SU-DHL-6 (cell line): ENCODE results near the gene CLPTM1L.

Experiments
- H2AFZ ChIP-seq: fragments of 200-600 bp; sonication (generic); 2 replicates; pipeline ENCODE4 v1.6.1; 2014; ENCODE audit warnings: low read depth, mild to moderate bottlenecking, moderate library complexity, mixed read lengths, antibody characterized with exemption, low read length; ENCODE audit not compliant: severe bottlenecking
- H3F3A ChIP-seq: fragments of 200-600 bp; shearing (Covaris generic); 2 replicates; pipeline ENCODE4 v1.6.0; 2016; ENCODE audit warnings: antibody characterized with exemption, mild to moderate bottlenecking; ENCODE audit not compliant: insufficient read depth
- H3K27ac ChIP-seq: fragments of 200-600 bp; sonication (generic); 2 replicates; pipeline ENCODE4 v1.5.1; 2016; ENCODE audit warnings: low read depth, mild to moderate bottlenecking, low read length, moderate library complexity, mixed read lengths
- H3K27me3 ChIP-seq: fragments of 200-600 bp; sonication (generic), shearing (Covaris generic); 2 replicates; pipeline ENCODE4 v1.6.0; 2014; ENCODE audit warnings: mild to moderate bottlenecking, low read length
- H3K36me3 ChIP-seq: fragments of 200-600 bp; sonication (generic); 2 replicates; pipeline ENCODE4 v1.6.1; 2014; ENCODE audit warnings: mild to moderate bottlenecking, low read length, mixed read lengths
- H3K4me2 ChIP-seq: fragments of 300-600, 200-600 bp; shearing (Covaris generic), sonication (generic); 2 replicates; pipeline ENCODE4 v1.6.0; 2014; ENCODE audit warnings: low read length, low read depth, mild to moderate bottlenecking; ENCODE audit not compliant: poor library complexity, severe bottlenecking
- H3K4me3 ChIP-seq: fragments of 200-600 bp; sonication (generic); 2 replicates; pipeline ENCODE4 v1.5.1; 2014; ENCODE audit warnings: antibody characterized with exemption, low read length, mild to moderate bottlenecking, mixed read lengths; ENCODE audit not compliant: insufficient read depth, poor library complexity, severe bottlenecking
- H3K79me2 ChIP-seq: fragments of 200-600 bp; sonication (generic); 2 replicates; pipeline ENCODE4 v1.6.1; 2014; ENCODE audit warnings: mild to moderate bottlenecking, low read length, moderate library complexity; ENCODE audit not compliant: insufficient read depth
- H3K9ac ChIP-seq: fragments of 200-600 bp; sonication (generic); 2 replicates; pipeline ENCODE4 v1.7.0; 2014; ENCODE audit warnings: mild to moderate bottlenecking, low read length
- H3K9me2 ChIP-seq: fragments of 200-600 bp; sonication (generic); replicated peaks from 2 replicates; pipeline ENCODE4 v1.6.1; 2014; ENCODE audit warnings: low read length; ENCODE audit not compliant: insufficient read depth
- H3K9me3 ChIP-seq: fragments of 200-600 bp; sonication (generic); 2 replicates; pipeline ENCODE4 v1.6.1; 2014; ENCODE audit warnings: low read length, mixed read lengths; ENCODE audit not compliant: insufficient read depth
- H4K20me1 ChIP-seq: fragments of 200-600 bp; sonication (generic); 2 replicates; pipeline ENCODE4 v1.6.1; 2014; ENCODE audit warnings: low read depth, mild to moderate bottlenecking, antibody characterized with exemption, low read length, moderate library complexity, mixed read lengths
- EZH2phosphoT487 ChIP-seq: fragments of 200-600 bp; sonication (generic), shearing (Covaris generic); conservative IDR thresholded peaks from 2 replicates; pipeline ENCODE4 v1.6.1; 2018; ENCODE audit warnings: mild to moderate bottlenecking, antibody characterized with exemption, low read length, moderate library complexity, mixed read lengths
- TF ChIP-seq, protein P1 (sequence below): fragments of 200-600 bp; sonication (generic); IDR thresholded peaks from one replicate; pipeline ENCODE4 v1.5.1; 2017; ENCODE audit warnings: antibody characterized with exemption, mild to moderate bottlenecking, low read length, moderate library complexity; ENCODE audit not compliant: insufficient read depth, poor library complexity, severe bottlenecking

Gene CLPTM1L

DNA sequence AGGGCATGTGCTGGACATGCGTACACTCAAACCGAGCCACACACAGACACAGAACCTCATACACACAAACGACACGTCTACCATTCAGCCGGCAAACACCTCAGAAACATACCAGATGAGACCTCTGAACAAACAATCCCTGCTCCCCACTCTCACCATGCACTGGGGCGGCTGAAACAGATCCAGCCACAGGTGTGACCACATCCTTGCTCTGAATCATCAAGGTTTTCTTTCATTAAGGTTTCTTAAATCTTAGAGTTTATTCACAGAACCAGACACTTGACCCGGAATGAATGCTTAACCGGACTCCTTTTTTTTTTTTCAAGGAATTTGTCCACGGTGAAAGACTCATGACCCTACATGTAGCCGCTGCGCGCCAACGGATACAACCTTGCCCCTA is 76.2 kb downstream of the CLPTM1L start:
- Histone ChIP-seq H3F3A (no peaks in the 10 kb centered on the region), H3K9ac (no peak overlapping the region), H3K27me3 (no peaks in the 10 kb centered on the region), H3K4me3 (no peak overlapping the region), H3K9me2 (no peaks in the 10 kb centered on the region), H3K36me3 (no peaks in the 10 kb centered on the region), H3K79me2 (peaks cover under 1% of the 10 kb centered on the region; the same call in 1 of the 2 replicates), H3K27ac (no peak overlapping the region), H4K20me1 (no peaks in the 10 kb centered on the region), H2AFZ (no peak overlapping the region), H3K9me3 (no peaks in the 10 kb centered on the region), H3K4me2 (no peak overlapping the region)
- TF ChIP-seq, protein P1, sequence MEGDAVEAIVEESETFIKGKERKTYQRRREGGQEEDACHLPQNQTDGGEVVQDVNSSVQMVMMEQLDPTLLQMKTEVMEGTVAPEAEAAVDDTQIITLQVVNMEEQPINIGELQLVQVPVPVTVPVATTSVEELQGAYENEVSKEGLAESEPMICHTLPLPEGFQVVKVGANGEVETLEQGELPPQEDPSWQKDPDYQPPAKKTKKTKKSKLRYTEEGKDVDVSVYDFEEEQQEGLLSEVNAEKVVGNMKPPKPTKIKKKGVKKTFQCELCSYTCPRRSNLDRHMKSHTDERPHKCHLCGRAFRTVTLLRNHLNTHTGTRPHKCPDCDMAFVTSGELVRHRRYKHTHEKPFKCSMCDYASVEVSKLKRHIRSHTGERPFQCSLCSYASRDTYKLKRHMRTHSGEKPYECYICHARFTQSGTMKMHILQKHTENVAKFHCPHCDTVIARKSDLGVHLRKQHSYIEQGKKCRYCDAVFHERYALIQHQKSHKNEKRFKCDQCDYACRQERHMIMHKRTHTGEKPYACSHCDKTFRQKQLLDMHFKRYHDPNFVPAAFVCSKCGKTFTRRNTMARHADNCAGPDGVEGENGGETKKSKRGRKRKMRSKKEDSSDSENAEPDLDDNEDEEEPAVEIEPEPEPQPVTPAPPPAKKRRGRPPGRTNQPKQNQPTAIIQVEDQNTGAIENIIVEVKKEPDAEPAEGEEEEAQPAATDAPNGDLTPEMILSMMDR = no peak
- TF ChIP-seq EZH2phosphoT487 = no peak

DNA sequence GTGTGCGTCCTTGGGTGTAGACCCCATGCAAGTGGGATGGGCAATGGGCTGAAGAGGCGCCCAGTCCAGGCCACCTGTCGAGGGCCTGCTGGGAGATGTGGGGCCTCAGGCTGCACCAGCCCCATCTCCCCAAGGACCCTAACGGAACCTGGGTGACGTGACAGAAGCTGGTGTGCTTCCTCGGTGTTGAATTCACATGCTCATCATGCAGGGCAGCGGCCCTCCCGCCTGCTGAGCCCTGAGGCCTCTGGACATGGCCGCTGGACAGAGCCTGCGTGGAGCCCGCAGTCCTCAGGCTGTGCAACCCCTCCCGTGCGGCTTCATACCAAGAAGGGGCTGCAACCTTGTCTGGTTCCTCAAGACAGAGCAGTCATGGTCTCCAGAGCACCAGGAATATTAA is 76.8 kb downstream of the CLPTM1L start:
- H2AFZ ChIP-seq = no peak overlapping the region
- H3K9me3 ChIP-seq = no peaks in the 10 kb centered on the region
- no peak overlapping the region for H3K4me3 ChIP-seq
- no peaks in the 10 kb centered on the region for H3K27me3 ChIP-seq
- H3F3A ChIP-seq = no peaks in the 10 kb centered on the region
- H3K9me2 ChIP-seq = no peaks in the 10 kb centered on the region
- TF ChIP-seq EZH2phosphoT487 = no peak
- TF ChIP-seq, protein P1 = no peak
- H4K20me1 ChIP-seq = no peaks in the 10 kb centered on the region
- no peaks in the 10 kb centered on the region for H3K36me3 ChIP-seq
- no peak overlapping the region for H3K27ac ChIP-seq
- H3K9ac ChIP-seq = no peak overlapping the region
- H3K4me2 ChIP-seq = no peak overlapping the region
- H3K79me2 ChIP-seq = no peaks in the 10 kb centered on the region
